PC-9 (cell line): ENCODE results near the gene DSTN.

Experiments used
- CTCF ChIP-seq: fragments of 200-600 bp; sonication (generic); conservative IDR thresholded peaks from 2 replicates; pipeline ENCODE4 v1.6.1; 2017; ENCODE audit warnings: mixed run types, antibody characterized with exemption, mild to moderate bottlenecking, moderate library complexity
- EZH2 ChIP-seq: fragments of 200-600 bp; sonication (generic); IDR thresholded peaks from 2 replicates; pipeline ENCODE4 v1.8.0; 2017; ENCODE audit warnings: antibody characterized with exemption, low read depth

- TF ChIP-seq CTCF = no peak
- no peak for TF ChIP-seq EZH2
Observed at GRCh38 chr20:17541996-17542395, 27.9 kb upstream of the DSTN start.
